K562 (cell line): ENCODE data around the gene NECAP2. TPM values are rescaled to one million over a fixed set of nuclear protein-coding genes. Genes with fewer than 3 reads are reported as not detected.

ENCODE experiments used
- BRCA1 ChIP-seq, 2 experiments: fragments of 450-650 bp in 1 of 2; sonication (generic) in 1 of 2; formaldehyde crosslinking in 1 of 2; IDR thresholded peaks; 2 replicates each; pipeline versions ENCODE4 v1.5.0 to v1.6.1; 2017 to 2020; ENCODE audit warnings: mild to moderate bottlenecking in 1 of 2, missing genetic modification reagents in 1 of 2
- FOXM1 ChIP-seq, 2 experiments: fragments of 450-650 bp in 1 of 2; sonication (generic) in 1 of 2; formaldehyde crosslinking in 1 of 2; IDR thresholded peaks; 2 replicates each; pipeline versions ENCODE4 v1.6.1 to v1.9.0; 2017 to 2022; ENCODE audit warnings: low read depth in 2 of 2, mild to moderate bottlenecking in 2 of 2, missing genetic modification reagents in 1 of 2, moderate library complexity in 1 of 2
- GATAD2A ChIP-seq: fragments of 450-650 bp; IDR thresholded peaks from 2 replicates; pipeline ENCODE4 v1.6.1; 2017
- NONO ChIP-seq, 2 experiments: fragments of 200-400 bp in 1 of 2; fragments of 450-650 bp in 1 of 2; formaldehyde crosslinking in 1 of 2; IDR thresholded peaks; 2 replicates each; pipeline ENCODE4 v1.6.1; 2017; ENCODE audit warnings: low read depth in 2 of 2, mild to moderate bottlenecking in 2 of 2, moderate library complexity in 2 of 2, low read length in 1 of 2
- NR1H2 ChIP-seq: sonication (generic); formaldehyde crosslinking; IDR thresholded peaks from 2 replicates; pipeline ENCODE4 v1.4.0; 2020; ENCODE audit warnings: mild to moderate bottlenecking, missing genetic modification reagents
- NR4A1 ChIP-seq, 2 experiments: fragments of 250-450 bp in 1 of 2; fragments of 450-650 bp in 1 of 2; sonication (Bioruptor Pico) in 1 of 2; IDR thresholded peaks; 2 replicates each; pipeline versions ENCODE4 v1.4.0 to v1.6.1; 2016 to 2020; ENCODE audit warnings: mild to moderate bottlenecking in 2 of 2, missing compliant biosample characterization in 1 of 2, missing genetic modification characterization in 1 of 2, moderate library complexity in 1 of 2
- POLR2A ChIP-seq: fragments of 450-650 bp; conservative IDR thresholded peaks from 2 replicates; pipeline ENCODE4 v1.6.1; 2016
- SMARCB1 ChIP-seq: IDR thresholded peaks from 2 replicates; pipeline ENCODE4 v1.6.1; 2011; ENCODE audit warnings: improper control_type of control experiment, low read depth; ENCODE audit not compliant: insufficient read length
- TEAD1 ChIP-seq, 2 experiments: fragments of 450-650 bp in 1 of 2; sonication (generic) in 1 of 2; formaldehyde crosslinking; IDR thresholded peaks; 2 replicates each; pipeline versions ENCODE4 v1.4.0 to v1.8.0; 2020 to 2022; ENCODE audit warnings: mild to moderate bottlenecking in 2 of 2, missing genetic modification reagents in 1 of 2
- ZNF143 ChIP-seq: sonication (generic); formaldehyde crosslinking; IDR thresholded peaks from 2 replicates; pipeline ENCODE4 v1.9.0; 2022; ENCODE audit warnings: mild to moderate bottlenecking, missing genetic modification reagents
- polyA plus RNA-seq, 8 experiments: library from polyadenylated mRNA; depleted of rRNA in 4 of 8; stranded (reverse) in 5 of 8; unstranded in 3 of 8; fragments of >200 nt; fragmentation: Nextera tagmentation in 2 of 8; fragmentation: Illumina TruSeq in 1 of 8; extraction: Ambion mirVana in 2 of 8; extraction: Trizol in 1 of 8; gene quantifications; 2 replicates each; pipeline versions ENCODE4 v1.2.1 to v1.2.3, GENCODE V29; 2011 to 2014; ENCODE audit warnings: inconsistent platforms in 1 of 8, missing spikeins in 1 of 8
- total RNA-seq, 7 experiments: library from RNA; depleted of rRNA in 6 of 7; stranded (reverse); fragments of >200 nt in 6 of 7; fragmentation: Illumina TruSeq in 2 of 7; extraction: Trizol in 2 of 7; gene quantifications; 2 replicates each; pipeline versions ENCODE4 v1.2.1 to v1.2.3, GENCODE V29; 2011 to 2021; ENCODE audit warnings: low replicate concordance in 1 of 7
- TF ChIP-seq, protein P1 (sequence below), 2 experiments: fragments of 450-650 bp in 1 of 2; sonication (generic) in 1 of 2; formaldehyde crosslinking in 1 of 2; IDR thresholded peaks; 2 replicates each; pipeline versions ENCODE4 v1.7.1 to v1.9.0; 2016 to 2022; ENCODE audit warnings: inconsistent platforms in 1 of 2, mild to moderate bottlenecking in 1 of 2, missing genetic modification reagents in 1 of 2
- TF ChIP-seq, protein P2 (sequence below), 2 experiments: fragments of 150-350 bp in 1 of 2; IDR thresholded peaks; 2 replicates each; pipeline ENCODE4 v1.6.1; 2012 to 2016; ENCODE audit warnings: low read depth in 2 of 2, low read length in 2 of 2, mild to moderate bottlenecking in 1 of 2, moderate library complexity in 1 of 2

NECAP2 gene
- total and polyA plus RNA-seq, 9 of the 15 experiments (the other 6 are each of a cell fraction or from before 2014, with no cell fraction given): 22.7 to 107 (median 79.2) TPM

DNA sequence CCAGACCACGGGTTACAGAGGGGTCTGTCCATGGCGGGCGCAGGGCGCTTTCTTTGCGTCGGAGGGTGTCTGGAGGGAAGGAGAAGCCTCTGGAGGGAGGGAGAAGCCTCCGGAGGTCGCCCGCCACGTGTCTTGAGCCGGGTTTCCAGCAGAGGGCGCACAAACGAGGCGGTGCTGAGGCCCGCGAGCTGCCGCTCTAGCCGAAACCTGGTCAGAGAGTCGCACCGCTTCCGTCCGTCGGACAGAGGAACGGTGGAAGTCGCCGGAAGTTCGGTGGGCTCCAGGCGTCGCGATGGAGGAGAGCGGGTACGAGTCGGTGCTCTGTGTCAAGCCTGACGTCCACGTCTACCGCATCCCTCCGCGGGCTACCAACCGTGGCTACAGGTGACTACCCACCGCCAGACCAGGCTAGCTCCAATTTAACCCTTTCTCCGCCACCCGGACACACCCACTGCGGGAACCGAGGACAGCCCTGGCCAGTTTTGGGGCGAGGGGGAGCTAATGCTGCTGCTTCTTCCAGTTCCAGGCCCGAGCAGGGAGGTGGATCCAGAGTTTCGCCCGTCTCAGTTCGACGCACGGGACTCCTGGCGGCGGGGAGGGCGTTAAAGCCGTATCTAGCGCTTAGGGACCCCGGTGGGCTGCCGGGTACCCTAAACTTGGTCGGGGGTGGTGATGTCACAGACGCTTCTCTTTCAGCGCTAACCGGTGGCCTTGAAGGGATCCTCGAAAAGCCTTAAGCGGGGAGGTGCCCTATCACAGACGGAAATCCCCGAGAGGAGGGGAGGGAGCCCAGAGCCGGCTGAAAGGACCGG is at the start of gene NECAP2 (continued):
- TF ChIP-seq, protein P1, sequence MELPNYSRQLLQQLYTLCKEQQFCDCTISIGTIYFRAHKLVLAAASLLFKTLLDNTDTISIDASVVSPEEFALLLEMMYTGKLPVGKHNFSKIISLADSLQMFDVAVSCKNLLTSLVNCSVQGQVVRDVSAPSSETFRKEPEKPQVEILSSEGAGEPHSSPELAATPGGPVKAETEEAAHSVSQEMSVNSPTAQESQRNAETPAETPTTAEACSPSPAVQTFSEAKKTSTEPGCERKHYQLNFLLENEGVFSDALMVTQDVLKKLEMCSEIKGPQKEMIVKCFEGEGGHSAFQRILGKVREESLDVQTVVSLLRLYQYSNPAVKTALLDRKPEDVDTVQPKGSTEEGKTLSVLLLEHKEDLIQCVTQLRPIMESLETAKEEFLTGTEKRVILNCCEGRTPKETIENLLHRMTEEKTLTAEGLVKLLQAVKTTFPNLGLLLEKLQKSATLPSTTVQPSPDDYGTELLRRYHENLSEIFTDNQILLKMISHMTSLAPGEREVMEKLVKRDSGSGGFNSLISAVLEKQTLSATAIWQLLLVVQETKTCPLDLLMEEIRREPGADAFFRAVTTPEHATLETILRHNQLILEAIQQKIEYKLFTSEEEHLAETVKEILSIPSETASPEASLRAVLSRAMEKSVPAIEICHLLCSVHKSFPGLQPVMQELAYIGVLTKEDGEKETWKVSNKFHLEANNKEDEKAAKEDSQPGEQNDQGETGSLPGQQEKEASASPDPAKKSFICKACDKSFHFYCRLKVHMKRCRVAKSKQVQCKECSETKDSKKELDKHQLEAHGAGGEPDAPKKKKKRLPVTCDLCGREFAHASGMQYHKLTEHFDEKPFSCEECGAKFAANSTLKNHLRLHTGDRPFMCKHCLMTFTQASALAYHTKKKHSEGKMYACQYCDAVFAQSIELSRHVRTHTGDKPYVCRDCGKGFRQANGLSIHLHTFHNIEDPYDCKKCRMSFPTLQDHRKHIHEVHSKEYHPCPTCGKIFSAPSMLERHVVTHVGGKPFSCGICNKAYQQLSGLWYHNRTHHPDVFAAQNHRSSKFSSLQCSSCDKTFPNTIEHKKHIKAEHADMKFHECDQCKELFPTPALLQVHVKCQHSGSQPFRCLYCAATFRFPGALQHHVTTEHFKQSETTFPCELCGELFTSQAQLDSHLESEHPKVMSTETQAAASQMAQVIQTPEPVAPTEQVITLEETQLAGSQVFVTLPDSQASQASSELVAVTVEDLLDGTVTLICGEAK (IDR thresholded peaks at IDR 0.05): peak; percentile 94
- TF ChIP-seq, protein P1 (CRISPR knock-in tag; IDR thresholded peaks at IDR 0.05): no peak
- TF ChIP-seq ZNF143 (CRISPR knock-in tag) (0 out of 2 replicates have a peak, but pooled peaks have one; percentile 30), SMARCB1 (peak; percentile 49), POLR2A (peak; percentile 95), TEAD1 (CRISPR knock-in tag; IDR thresholded peaks at IDR 0.05) (peak; percentile 75 to 86; a peak in 3 of 4 replicates), GATAD2A (peak; percentile 62; the same call in 1 of the 2 replicates), NONO (IDR thresholded peaks at IDR 0.05; ENCODE audit: low read depth in 2 of 2, low read length in 1 of 2) (peak in 1 of 2 experiments; percentile 80; a peak in 1 of 4 replicates), BRCA1 (IDR thresholded peaks at IDR 0.05) (no peak), BRCA1 (CRISPR knock-in tag; IDR thresholded peaks at IDR 0.05) (0 out of 2 replicates have a peak, but pooled peaks have one; percentile 38), NR1H2 (CRISPR knock-in tag) (0 out of 2 replicates have a peak, but pooled peaks have one; percentile 18), FOXM1 (IDR thresholded peaks at IDR 0.05; ENCODE audit: low read depth) (no peak; the same call in 1 of the 2 replicates), FOXM1 (CRISPR knock-in tag; IDR thresholded peaks at IDR 0.05; ENCODE audit: low read depth) (peak; percentile 71; the same call in 1 of the 2 replicates), NR4A1 (CRISPR knock-in tag; IDR thresholded peaks at IDR 0.05) (0 out of 2 replicates have a peak, but pooled peaks have one; percentile 56), NR4A1 (tag; IDR thresholded peaks at IDR 0.05) (no peak)
- TF ChIP-seq, protein P2, sequence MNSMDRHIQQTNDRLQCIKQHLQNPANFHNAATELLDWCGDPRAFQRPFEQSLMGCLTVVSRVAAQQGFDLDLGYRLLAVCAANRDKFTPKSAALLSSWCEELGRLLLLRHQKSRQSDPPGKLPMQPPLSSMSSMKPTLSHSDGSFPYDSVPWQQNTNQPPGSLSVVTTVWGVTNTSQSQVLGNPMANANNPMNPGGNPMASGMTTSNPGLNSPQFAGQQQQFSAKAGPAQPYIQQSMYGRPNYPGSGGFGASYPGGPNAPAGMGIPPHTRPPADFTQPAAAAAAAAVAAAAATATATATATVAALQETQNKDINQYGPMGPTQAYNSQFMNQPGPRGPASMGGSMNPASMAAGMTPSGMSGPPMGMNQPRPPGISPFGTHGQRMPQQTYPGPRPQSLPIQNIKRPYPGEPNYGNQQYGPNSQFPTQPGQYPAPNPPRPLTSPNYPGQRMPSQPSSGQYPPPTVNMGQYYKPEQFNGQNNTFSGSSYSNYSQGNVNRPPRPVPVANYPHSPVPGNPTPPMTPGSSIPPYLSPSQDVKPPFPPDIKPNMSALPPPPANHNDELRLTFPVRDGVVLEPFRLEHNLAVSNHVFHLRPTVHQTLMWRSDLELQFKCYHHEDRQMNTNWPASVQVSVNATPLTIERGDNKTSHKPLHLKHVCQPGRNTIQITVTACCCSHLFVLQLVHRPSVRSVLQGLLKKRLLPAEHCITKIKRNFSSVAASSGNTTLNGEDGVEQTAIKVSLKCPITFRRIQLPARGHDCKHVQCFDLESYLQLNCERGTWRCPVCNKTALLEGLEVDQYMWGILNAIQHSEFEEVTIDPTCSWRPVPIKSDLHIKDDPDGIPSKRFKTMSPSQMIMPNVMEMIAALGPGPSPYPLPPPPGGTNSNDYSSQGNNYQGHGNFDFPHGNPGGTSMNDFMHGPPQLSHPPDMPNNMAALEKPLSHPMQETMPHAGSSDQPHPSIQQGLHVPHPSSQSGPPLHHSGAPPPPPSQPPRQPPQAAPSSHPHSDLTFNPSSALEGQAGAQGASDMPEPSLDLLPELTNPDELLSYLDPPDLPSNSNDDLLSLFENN (IDR thresholded peaks at IDR 0.05; ENCODE audit: low read depth in 2 of 2, low read length in 2 of 2): peak in 1 of 2 experiments; percentile 66; a peak in 1 of 4 replicates
